SU-DHL-6 (cell line): ENCODE measurements around the gene TCF4.

Source experiments
- H2AFZ ChIP-seq: fragments of 200-600 bp; sonication (generic); 2 replicates; pipeline ENCODE4 v1.6.1; 2014; ENCODE audit warnings: low read depth, mild to moderate bottlenecking, moderate library complexity, mixed read lengths, antibody characterized with exemption, low read length; ENCODE audit not compliant: severe bottlenecking
- H3F3A ChIP-seq: fragments of 200-600 bp; shearing (Covaris generic); 2 replicates; pipeline ENCODE4 v1.6.0; 2016; ENCODE audit warnings: antibody characterized with exemption, mild to moderate bottlenecking; ENCODE audit not compliant: insufficient read depth
- H3K27ac ChIP-seq: fragments of 200-600 bp; sonication (generic); 2 replicates; pipeline ENCODE4 v1.5.1; 2016; ENCODE audit warnings: low read depth, mild to moderate bottlenecking, low read length, moderate library complexity, mixed read lengths
- H3K27me3 ChIP-seq: fragments of 200-600 bp; sonication (generic), shearing (Covaris generic); 2 replicates; pipeline ENCODE4 v1.6.0; 2014; ENCODE audit warnings: mild to moderate bottlenecking, low read length
- H3K36me3 ChIP-seq: fragments of 200-600 bp; sonication (generic); 2 replicates; pipeline ENCODE4 v1.6.1; 2014; ENCODE audit warnings: mild to moderate bottlenecking, low read length, mixed read lengths
- H3K4me2 ChIP-seq: fragments of 300-600, 200-600 bp; shearing (Covaris generic), sonication (generic); 2 replicates; pipeline ENCODE4 v1.6.0; 2014; ENCODE audit warnings: low read length, low read depth, mild to moderate bottlenecking; ENCODE audit not compliant: poor library complexity, severe bottlenecking
- H3K4me3 ChIP-seq: fragments of 200-600 bp; sonication (generic); 2 replicates; pipeline ENCODE4 v1.5.1; 2014; ENCODE audit warnings: antibody characterized with exemption, low read length, mild to moderate bottlenecking, mixed read lengths; ENCODE audit not compliant: insufficient read depth, poor library complexity, severe bottlenecking
- H3K79me2 ChIP-seq: fragments of 200-600 bp; sonication (generic); 2 replicates; pipeline ENCODE4 v1.6.1; 2014; ENCODE audit warnings: mild to moderate bottlenecking, low read length, moderate library complexity; ENCODE audit not compliant: insufficient read depth
- H3K9ac ChIP-seq: fragments of 200-600 bp; sonication (generic); 2 replicates; pipeline ENCODE4 v1.7.0; 2014; ENCODE audit warnings: mild to moderate bottlenecking, low read length
- H3K9me2 ChIP-seq: fragments of 200-600 bp; sonication (generic); replicated peaks from 2 replicates; pipeline ENCODE4 v1.6.1; 2014; ENCODE audit warnings: low read length; ENCODE audit not compliant: insufficient read depth
- H3K9me3 ChIP-seq: fragments of 200-600 bp; sonication (generic); 2 replicates; pipeline ENCODE4 v1.6.1; 2014; ENCODE audit warnings: low read length, mixed read lengths; ENCODE audit not compliant: insufficient read depth
- H4K20me1 ChIP-seq: fragments of 200-600 bp; sonication (generic); 2 replicates; pipeline ENCODE4 v1.6.1; 2014; ENCODE audit warnings: low read depth, mild to moderate bottlenecking, antibody characterized with exemption, low read length, moderate library complexity, mixed read lengths
- CTCF ChIP-seq: fragments of 200-600 bp; sonication (generic); IDR thresholded peaks from one replicate; pipeline ENCODE4 v1.5.1; 2017; ENCODE audit warnings: antibody characterized with exemption, mild to moderate bottlenecking, low read length, moderate library complexity; ENCODE audit not compliant: insufficient read depth, poor library complexity, severe bottlenecking
- EZH2phosphoT487 ChIP-seq: fragments of 200-600 bp; sonication (generic), shearing (Covaris generic); conservative IDR thresholded peaks from 2 replicates; pipeline ENCODE4 v1.6.1; 2018; ENCODE audit warnings: mild to moderate bottlenecking, antibody characterized with exemption, low read length, moderate library complexity, mixed read lengths

The TCF4 gene

GRCh38 chr18:55331301-55331700, 256.7 kb downstream of the TCF4 start:
- Histone ChIP-seq H3K4me2 (no peak overlapping the region), H3K9ac (no peak overlapping the region), H3K79me2 (no peaks in the 10 kb centered on the region), H3K27ac (no peak overlapping the region), H3K9me3 (no peaks in the 10 kb centered on the region), H3F3A (no peaks in the 10 kb centered on the region), H3K36me3 (no peaks in the 10 kb centered on the region), H3K9me2 (no peaks in the 10 kb centered on the region), H4K20me1 (no peaks in the 10 kb centered on the region), H2AFZ (no peak overlapping the region), H3K4me3 (no peak overlapping the region), H3K27me3 (no peaks in the 10 kb centered on the region)
- TF ChIP-seq CTCF, result no peak
- no peak for TF ChIP-seq EZH2phosphoT487

GRCh38 chr18:55328301-55328700, 259.7 kb downstream of the TCF4 start:
- H3K27me3 ChIP-seq, result no peaks in the 10 kb centered on the region
- H3K27ac ChIP-seq, result no peak overlapping the region
- H3F3A ChIP-seq, result no peaks in the 10 kb centered on the region
- TF ChIP-seq EZH2phosphoT487 (no peak), CTCF (no peak)
- H3K4me3 ChIP-seq, result no peak overlapping the region
- H3K36me3 ChIP-seq, result no peaks in the 10 kb centered on the region
- H4K20me1 ChIP-seq, result no peaks in the 10 kb centered on the region
- no peak overlapping the region for H3K9ac ChIP-seq
- H3K4me2 ChIP-seq, result no peak overlapping the region
- no peak overlapping the region for H2AFZ ChIP-seq
- no peaks in the 10 kb centered on the region for H3K9me3 ChIP-seq
- H3K9me2 ChIP-seq, result no peaks in the 10 kb centered on the region
- no peaks in the 10 kb centered on the region for H3K79me2 ChIP-seq

GRCh38 chr18:55327454-55327853, 260.5 kb downstream of the TCF4 start:
- Histone ChIP-seq H3K9me3 (no peaks in the 10 kb centered on the region), H3K79me2 (no peaks in the 10 kb centered on the region), H3K27ac (no peak overlapping the region), H3F3A (no peaks in the 10 kb centered on the region), H4K20me1 (no peaks in the 10 kb centered on the region), H3K4me3 (no peak overlapping the region), H3K36me3 (no peaks in the 10 kb centered on the region), H2AFZ (no peak overlapping the region), H3K9ac (no peak overlapping the region), H3K9me2 (no peaks in the 10 kb centered on the region), H3K27me3 (no peaks in the 10 kb centered on the region), H3K4me2 (no peak overlapping the region)
- TF ChIP-seq CTCF (no peak), EZH2phosphoT487 (no peak)
